PC-3 (cell line): ENCODE results near the gene ZSCAN5A.

Experiments used
- CTCF ChIP-seq: fragments of 300-600 bp; sonication (generic); conservative IDR thresholded peaks from 2 replicates; pipeline ENCODE4 v1.5.1; 2017; ENCODE audit warnings: antibody characterized with exemption, low read depth, mild to moderate bottlenecking, low read length
- EZH2 ChIP-seq: fragments of 300-600 bp; sonication (generic); IDR thresholded peaks from one replicate; pipeline ENCODE4 v1.6.1; 2017; ENCODE audit warnings: antibody characterized with exemption, mild to moderate bottlenecking, low read length; ENCODE audit not compliant: unreplicated experiment
- EZH2phosphoT487 ChIP-seq: fragments of 300-600 bp; sonication (generic); IDR thresholded peaks from 2 replicates; pipeline ENCODE4 v1.6.1; 2018; ENCODE audit warnings: mild to moderate bottlenecking, antibody characterized with exemption, low read length, borderline replicate concordance

- no peak for TF ChIP-seq CTCF
- no peak for TF ChIP-seq EZH2phosphoT487
- no peak for TF ChIP-seq EZH2
Measured at GRCh38 chr19:56321254-56321988, 6.8 kb upstream of the ZSCAN5A start.
